SH-SY5Y (cell line): Measurements from ENCODE around the gene PHACTR1.

Experiments used
- GATA2 ChIP-seq: IDR thresholded peaks from 2 replicates; pipeline ENCODE4 v1.6.1; 2011; ENCODE audit warnings: mild to moderate bottlenecking, low read depth, low read length
- GATA3 ChIP-seq: IDR thresholded peaks from 2 replicates; pipeline ENCODE4 v1.6.1; 2011; ENCODE audit warnings: low read depth, mild to moderate bottlenecking, low read length, moderate library complexity

PHACTR1 gene

GRCh38 chr6:12716298-12716916 lies at the start of gene PHACTR1:
Gene PHACTR1 (plus strand): TSS chr6:12716767.
- TF ChIP-seq GATA3 (no peak), GATA2 (no peak)

- no peak for TF ChIP-seq GATA2
- TF ChIP-seq GATA3 = no peak
These were observed 49.7 kb upstream of the PHACTR1 start for GRCh38 chr6:12666886-12667285.

GRCh38 chr6:12675931-12676330 lies 40.6 kb upstream of the PHACTR1 start:
- TF ChIP-seq GATA3 (no peak), GATA2 (no peak)

- TF ChIP-seq GATA2 = no peak
- TF ChIP-seq GATA3 = no peak
These were observed 37.2 kb upstream of the PHACTR1 start for GRCh38 chr6:12679341-12679740.

GRCh38 chr6:12693122-12693521 lies 23.4 kb upstream of the PHACTR1 start:
- TF ChIP-seq GATA2 (no peak), GATA3 (no peak)

GRCh38 chr6:12698298-12698697 lies 18.3 kb upstream of the PHACTR1 start:
- no peak for TF ChIP-seq GATA3
- no peak for TF ChIP-seq GATA2

GRCh38 chr6:12704946-12705345 lies 11.6 kb upstream of the PHACTR1 start:
- TF ChIP-seq GATA2 = no peak
- no peak for TF ChIP-seq GATA3

GRCh38 chr6:12709116-12709515 lies 7.5 kb upstream of the PHACTR1 start:
- TF ChIP-seq GATA3 (no peak), GATA2 (no peak)

- no peak for TF ChIP-seq GATA2
- no peak for TF ChIP-seq GATA3
These were observed 6.9 kb upstream of the PHACTR1 start for GRCh38 chr6:12709556-12710232.

GRCh38 chr6:12710921-12711320 lies 5.6 kb upstream of the PHACTR1 start:
- TF ChIP-seq GATA2 (no peak), GATA3 (no peak)

GRCh38 chr6:12714022-12714421 lies 2.5 kb upstream of the PHACTR1 start:
- no peak for TF ChIP-seq GATA2
- TF ChIP-seq GATA3 = no peak

GRCh38 chr6:12715437-12715836 lies 1.1 kb upstream of the PHACTR1 start:
- no peak for TF ChIP-seq GATA3
- no peak for TF ChIP-seq GATA2

GRCh38 chr6:12717356-12717755 lies 789 bp downstream of the PHACTR1 start:
- TF ChIP-seq GATA3 = peak; percentile 67; the same call in 1 of the 2 replicates
- TF ChIP-seq GATA2 = peak; percentile 88

- TF ChIP-seq GATA2 (no peak), GATA3 (no peak)
These were observed 1.4 kb downstream of the PHACTR1 start for GRCh38 chr6:12718015-12718414.

- TF ChIP-seq GATA3 (no peak), GATA2 (no peak)
These were observed 2.5 kb downstream of the PHACTR1 start for GRCh38 chr6:12719017-12719416.
